GM12878 (cell line): ENCODE measurements around the gene CCM2. TPM values are rescaled to one million over a fixed set of nuclear protein-coding genes. Genes with fewer than 3 reads are reported as not detected.

Experiments used
- ATAC-seq: fragments of 200-7000 bp; cut with Tn5 transposase; 3 replicates; pipeline ENCODE4 v1.9.1; 2020; ENCODE audit warnings: mild to moderate bottlenecking, moderate library complexity
- BruUV-seq: library from RNA; stranded (reverse); fragments of 400-500 nt; replicated peaks from 2 replicates; lab custom pipeline; 2021; lab: Mats Ljungman, UMichigan
- CTCF ChIA-PET: fragments of 300-600 bp; sonication (Branson Sonifier 250); formaldehyde crosslinking; extraction: SDS; loops from one replicate; lab custom pipeline; 2021; ENCODE audit warnings: inconsistent platforms; lab: Yijun Ruan, JAX
- POLR2A ChIA-PET: fragments of 350-600 bp; formaldehyde crosslinking; extraction: SDS; loops from one replicate; lab custom pipeline; 2021; ENCODE audit warnings: inconsistent platforms; lab: Charles Lee
- RAD21 ChIA-PET: fragments of 300-600 bp; sonication (Branson Sonifier 250); formaldehyde crosslinking; loops from one replicate; lab custom pipeline; 2023; ENCODE audit warnings: antibody characterized with exemption; ENCODE audit not compliant: unreplicated experiment; lab: Charles Lee
- SMC1A ChIA-PET: fragments of 300-600 bp; sonication (Branson Sonifier 250); formaldehyde crosslinking; loops from one replicate; lab custom pipeline; 2023; ENCODE audit not compliant: unreplicated experiment, uncharacterized antibody; lab: Charles Lee
- DNase-seq: peaks from one replicate; pipeline ENCODE4 v3.0.0-alpha.2; 2011; ENCODE audit warnings: low read depth, low spot score
- FAIRE-seq: peaks from 3 replicates; lab custom pipeline; 2011; peaks lifted over from hg19 to GRCh38; lab: Jason Lieb, UNC
- H2AFZ ChIP-seq: 2 replicates; pipeline ENCODE4 v1.6.0; 2011; ENCODE audit warnings: low read depth, low read length, control low read depth; ENCODE audit not compliant: control insufficient read depth
- H3K27ac ChIP-seq: 2 replicates; pipeline ENCODE4 v1.5.1; 2011; ENCODE audit warnings: control low read depth; ENCODE audit not compliant: control insufficient read depth, insufficient read depth
- H3K27me3 ChIP-seq, 2 experiments: replicated peaks in 1 of 2; 2 replicates each; pipeline versions ENCODE4 v1.6.0 to v1.6.1; 2011; ENCODE audit warnings: low read length in 1 of 2; ENCODE audit not compliant: control insufficient read depth in 2 of 2, insufficient read depth in 2 of 2
- H3K36me3 ChIP-seq, 2 experiments: 2 replicates each; pipeline ENCODE4 v1.5.1; 2011; ENCODE audit warnings: low read length in 1 of 2; ENCODE audit not compliant: control insufficient read depth in 2 of 2, insufficient read depth in 2 of 2
- H3K4me1 ChIP-seq: 2 replicates; pipeline ENCODE4 v1.6.1; 2011; ENCODE audit warnings: mild to moderate bottlenecking, low read length, moderate library complexity, mixed read lengths; ENCODE audit not compliant: control insufficient read depth, insufficient read depth
- H3K4me2 ChIP-seq: 2 replicates; pipeline ENCODE4 v1.6.0; 2011; ENCODE audit warnings: control low read depth; ENCODE audit not compliant: control insufficient read depth, insufficient read depth
- H3K4me3 ChIP-seq: fragments of 200-600 bp; sonication (generic); 2 replicates; pipeline ENCODE4 v1.5.1; 2016
- H3K79me2 ChIP-seq: 2 replicates; pipeline ENCODE4 v1.6.0; 2011; ENCODE audit warnings: low read length; ENCODE audit not compliant: control insufficient read depth, insufficient read depth
- H3K9ac ChIP-seq: 2 replicates; pipeline ENCODE4 v1.8.0; 2011; ENCODE audit warnings: low read length, control low read depth, mixed read lengths; ENCODE audit not compliant: control insufficient read depth, insufficient read depth
- H3K9me3 ChIP-seq: replicated peaks from 3 replicates; pipeline ENCODE4 v1.5.1; 2011; ENCODE audit warnings: mild to moderate bottlenecking, low read length; ENCODE audit not compliant: control insufficient read depth, insufficient read depth
- H4K20me1 ChIP-seq: 2 replicates; pipeline ENCODE4 v1.6.0; 2011; ENCODE audit not compliant: control insufficient read depth, insufficient read depth
- ETV6 ChIP-seq, 2 experiments: fragments of 450-650 bp in 1 of 2; IDR thresholded peaks in 1 of 2; conservative IDR thresholded peaks in 1 of 2; 2 replicates each; pipeline ENCODE4 v1.6.1; 2014; ENCODE audit warnings: antibody characterized with exemption in 1 of 2, borderline replicate concordance in 1 of 2, low read depth in 1 of 2, mild to moderate bottlenecking in 1 of 2, moderate library complexity in 1 of 2
- HDAC2 ChIP-seq: fragments of 200-600 bp; sonication (generic); IDR thresholded peaks from 2 replicates; pipeline ENCODE4 v1.6.1; 2017
- HDAC6 ChIP-seq: fragments of 200-600 bp; sonication (generic); IDR thresholded peaks from one replicate; pipeline ENCODE4 v1.8.0; 2017; ENCODE audit warnings: antibody characterized with exemption; ENCODE audit not compliant: unreplicated experiment
- MEF2B ChIP-seq: fragments of 450-650 bp; IDR thresholded peaks from 2 replicates; pipeline ENCODE4 v1.6.1; 2018; ENCODE audit warnings: mild to moderate bottlenecking, moderate library complexity; ENCODE audit not compliant: partially characterized antibody, poor library complexity, severe bottlenecking
- NR2C1 ChIP-seq: fragments of 450-650 bp; IDR thresholded peaks from 2 replicates; pipeline ENCODE4 v1.6.1; 2017; ENCODE audit warnings: antibody characterized with exemption, mild to moderate bottlenecking, moderate library complexity
- RB1 ChIP-seq: fragments of 450-650 bp; formaldehyde crosslinking; IDR thresholded peaks from 2 replicates; pipeline ENCODE4 v1.6.1; 2017; ENCODE audit warnings: mild to moderate bottlenecking, borderline replicate concordance
- RCOR1 ChIP-seq: conservative IDR thresholded peaks from 2 replicates; pipeline ENCODE4 v1.6.1; 2012; ENCODE audit warnings: low read depth, low read length, improper control_type of control experiment
- RELA ChIP-seq: fragments of 450-650 bp; IDR thresholded peaks from 2 replicates; pipeline ENCODE4 v1.8.0; 2014; ENCODE audit warnings: borderline replicate concordance; ENCODE audit not compliant: partially characterized antibody
- SREBF1 ChIP-seq: IDR thresholded peaks from 2 replicates; pipeline ENCODE4 v1.6.1; 2012; ENCODE audit warnings: mild to moderate bottlenecking, low read length
- WRNIP1 ChIP-seq: IDR thresholded peaks from 2 replicates; pipeline ENCODE4 v1.6.1; 2011; ENCODE audit warnings: low read depth, low read length, improper control_type of control experiment, borderline replicate concordance
- WGBS: methylation state at CpG from one replicate; pipeline ENCODE4 v1.1.6; 2016; ENCODE audit warnings: low lambda C conversion rate; ENCODE audit not compliant: insufficient replicate concordance, insufficient coverage; ENCODE audit errors: missing lambda C conversion rate; 5-methylcytosine and 5-hydroxymethylcytosine counted together
- in situ Hi-C: fragments of 300-500 bp; cut with MboI; formaldehyde crosslinking; loops from 9 replicates; pipeline ENCODE4 v1.14.3; 2018; ENCODE audit warnings: mixed read lengths
- intact Hi-C: fragments of 100-400 bp; cut with micrococcal nuclease; formaldehyde crosslinking; loops from one replicate; pipeline ENCODE4 v1.14.2; 2022; ENCODE audit not compliant: unreplicated experiment
- polyA plus RNA-seq, 11 experiments: library from polyadenylated mRNA; depleted of rRNA in 4 of 11; unstranded in 6 of 11; stranded (reverse) in 5 of 11; fragments of >200 nt; fragmentation: Nextera tagmentation in 4 of 11; fragmentation: Illumina TruSeq in 1 of 11; extraction: Ambion mirVana in 4 of 11; extraction: Trizol in 1 of 11; gene quantifications; 1 replicate in 1 of 11; 2 replicates in 10 of 11; pipeline versions ENCODE4 v1.2.1 to v1.2.3, GENCODE V29; 2011 to 2016; ENCODE audit warnings: inconsistent platforms in 2 of 11, missing spikeins in 2 of 11, low read depth in 1 of 11
- total RNA-seq, 4 experiments: library from RNA; depleted of rRNA in 3 of 4; stranded (reverse); fragments of >200 nt in 3 of 4; fragmentation: Illumina TruSeq in 1 of 4; extraction: Trizol in 1 of 4; gene quantifications; 2 replicates each; pipeline versions ENCODE4 v1.2.1 to v1.2.3, GENCODE V29; 2013 to 2021
- TF ChIP-seq, protein P1 (sequence below): IDR thresholded peaks from 2 replicates; pipeline ENCODE4 v1.6.1; 2011; ENCODE audit warnings: borderline replicate concordance, low read depth, mild to moderate bottlenecking, moderate library complexity, mixed read lengths, low read length; ENCODE audit not compliant: insufficient read depth; ENCODE audit errors: extremely low read length

CCM2 gene
- total and polyA plus RNA-seq, 10 of the 15 experiments (the other 5 are each of a cell fraction or from before 2014, with no cell fraction given): 1.00 to 82.3 (median 48.7) TPM

DNA sequence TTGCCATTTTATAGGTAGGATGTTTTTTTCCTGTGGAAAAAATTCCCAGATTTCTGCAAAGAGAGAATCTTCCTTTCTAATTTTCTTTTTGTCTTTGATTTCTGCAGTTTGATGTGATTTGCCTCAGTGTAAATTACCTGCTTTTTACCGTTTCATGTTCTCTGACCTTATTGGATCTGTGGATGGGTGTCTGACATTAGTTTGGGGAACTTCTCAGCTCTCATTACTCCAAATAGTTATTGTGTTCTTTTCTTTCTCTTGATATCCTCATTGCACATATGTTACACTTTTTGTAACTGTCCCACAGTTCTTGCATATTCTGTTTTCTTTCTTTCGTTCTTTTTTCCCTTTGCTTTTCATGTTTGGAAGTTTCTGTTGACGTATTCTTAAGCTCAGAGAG lies 60.3 kb downstream of the CCM2 start (continued):
- no peak for TF ChIP-seq MEF2B
- TF ChIP-seq SREBF1: no peak

DNA sequence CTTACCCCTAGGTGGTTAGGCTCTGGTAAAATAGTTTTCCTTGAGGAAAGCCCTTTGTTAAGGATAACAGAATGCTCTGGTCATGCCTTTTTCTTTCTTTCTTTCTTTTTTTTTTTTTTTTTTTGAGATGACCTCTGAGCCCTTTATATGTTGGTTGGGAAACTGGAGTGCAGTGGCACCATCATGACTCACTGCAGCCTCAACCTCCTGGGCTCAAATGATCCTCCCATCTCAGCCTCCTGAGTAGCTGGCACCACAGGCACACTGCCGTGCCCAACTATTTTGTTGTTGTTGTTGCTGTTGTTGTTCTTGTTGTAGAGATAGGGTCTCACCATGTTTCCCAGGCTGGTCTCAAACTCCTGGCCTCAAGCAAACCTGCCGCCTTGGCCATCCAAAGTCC lies 61.4 kb downstream of the CCM2 start:
- in situ Hi-C loops: no loop called here

More for the DNA sequence above, 61.4 kb downstream of the CCM2 start:
- 95% methylated on average over 2 of the region's 2 CpGs for WGBS
- Histone ChIP-seq H3K27ac (0 out of 2 replicates have a peak overlapping the region, but pooled peaks have one; percentile 1), H3K4me1 (0 out of 2 replicates have a peak, but pooled peaks cover 8% of the 10 kb centered on the region), H3K36me3 (peaks cover 14 to 31% of the 10 kb centered on the region in 2 experiments), H3K79me2 (peaks cover 19% of the 10 kb centered on the region), H4K20me1 (peaks cover 4% of the 10 kb centered on the region; the same call in 1 of the 2 replicates), H2AFZ (no peak overlapping the region), H3K4me2 (no peak overlapping the region), H3K4me3 (no peak overlapping the region), H3K9ac (no peak overlapping the region), H3K27me3 (no peaks in the 10 kb centered on the region), H3K9me3 (no peaks in the 10 kb centered on the region)
- CTCF ChIA-PET: interaction anchor here (0.8 to 0.9 kb wide), 2 partner anchors 41 to 75 kb away, joined by 3 read pairs; no protein-coding TSS in a partner anchor
- TF ChIP-seq RELA (no peak), ETV6 (conservative IDR thresholded peaks at IDR 0.05 in 1 of 2, IDR thresholded peaks at IDR 0.05 in 1 of 2; ENCODE audit: borderline replicate concordance in 1 of 2, low read depth in 1 of 2) (no peak), WRNIP1 (no peak), RB1 (no peak), RCOR1 (no peak), HDAC2 (no peak), NR2C1 (no peak), HDAC6 (no peak)
- TF ChIP-seq, protein P1, sequence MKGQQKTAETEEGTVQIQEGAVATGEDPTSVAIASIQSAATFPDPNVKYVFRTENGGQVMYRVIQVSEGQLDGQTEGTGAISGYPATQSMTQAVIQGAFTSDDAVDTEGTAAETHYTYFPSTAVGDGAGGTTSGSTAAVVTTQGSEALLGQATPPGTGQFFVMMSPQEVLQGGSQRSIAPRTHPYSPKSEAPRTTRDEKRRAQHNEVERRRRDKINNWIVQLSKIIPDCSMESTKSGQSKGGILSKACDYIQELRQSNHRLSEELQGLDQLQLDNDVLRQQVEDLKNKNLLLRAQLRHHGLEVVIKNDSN: no peak
- POLR2A ChIA-PET: interaction anchor here (0.6 to 1.0 kb wide), 2 partner anchors 49 to 60 kb away, joined by 3 read pairs; no protein-coding TSS in a partner anchor
- intact Hi-C loops: no loop called here
- DNase-seq (no peak), FAIRE-seq (peak; percentile 31), ATAC-seq (no peak)
- BruUV-seq: no TSS peak
- RAD21 ChIA-PET: interaction anchor here (0.7 to 1.2 kb wide), 5 partner anchors 16 to 88 kb away, joined by 3 to 5 read pairs (median 4); no protein-coding TSS in a partner anchor
- SMC1A ChIA-PET: interaction anchor here (1.1 to 2.2 kb wide), 4 partner anchors 9 to 88 kb away, joined by 3 to 6 read pairs (median 4); no protein-coding TSS in a partner anchor
